B cell (primary cell): ENCODE data around the gene BBIP1.

Source experiments
- CTCF ChIP-seq: fragments of 200-600 bp; IDR thresholded peaks from one replicate; pipeline ENCODE4 v1.8.0; 2022; ENCODE audit warnings: antibody characterized with exemption, mild to moderate bottlenecking
- EZH2 ChIP-seq: IDR thresholded peaks from 2 replicates; pipeline ENCODE4 v1.6.1; 2012; ENCODE audit warnings: borderline replicate concordance, low read depth, mild to moderate bottlenecking, moderate library complexity, low read length; ENCODE audit not compliant: insufficient read depth, poor library complexity, severe bottlenecking

GRCh38 chr10:110858297-110858934 lies 60.6 kb downstream of the BBIP1 start:
- no peak for TF ChIP-seq CTCF
- TF ChIP-seq EZH2: no peak
